ENCODE results near the gene SPATC1L. TPM values are rescaled to one million over a fixed set of nuclear protein-coding genes. Genes with fewer than 3 reads are reported as not detected.

The SPATC1L gene
- total RNA-seq, 2 experiments from 2014 or later, result 4.7 to 8.3 TPM

DNA sequence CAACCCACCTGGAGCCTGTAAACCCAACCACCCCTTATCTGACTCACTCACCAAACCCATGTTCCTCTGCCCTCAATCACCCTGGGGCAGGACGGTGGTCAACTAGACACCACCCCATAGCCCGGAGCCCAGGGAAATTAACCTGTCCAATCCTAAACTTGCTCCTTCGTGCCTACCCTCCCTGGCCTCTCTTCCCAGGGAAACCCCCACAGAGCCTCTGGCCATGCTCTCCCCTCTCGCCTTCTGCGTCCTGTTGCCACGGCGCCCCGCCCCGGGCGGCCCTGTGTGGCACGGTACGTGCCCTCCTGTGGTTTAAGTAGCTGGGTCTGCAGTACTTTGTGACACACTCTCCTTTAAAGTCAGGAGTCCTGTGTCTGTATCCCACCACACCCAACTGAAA, 24.9 kb downstream of the SPATC1L start:
- no peak overlapping the region for H3K4me2 ChIP-seq (ENCODE audit: low read length)
- no peaks in the 10 kb centered on the region for H3K9me2 ChIP-seq (ENCODE audit: insufficient read depth, low read length)
- no peaks in the 10 kb centered on the region for H3K4me1 ChIP-seq (ENCODE audit: insufficient read depth, low read length, poor library complexity, severe bottlenecking)
- H3K79me2 ChIP-seq (ENCODE audit: insufficient read depth, low read depth, low read length), result no peaks in the 10 kb centered on the region
- no TSS peak for BruUV-seq (replicated peaks)
- DNase-seq (ENCODE audit: low spot score), result no peak
- H3K27ac ChIP-seq (ENCODE audit: low read depth, low read length, poor library complexity, severe bottlenecking), result no peak overlapping the region
- ChIA-PET CTCF (ENCODE audit: unreplicated experiment) (no interaction called here), POLR2A (no interaction called here)
- no peak overlapping the region for H3K4me3 ChIP-seq (ENCODE audit: low read depth, low read length, poor library complexity, severe bottlenecking)
- H4K20me1 ChIP-seq (ENCODE audit: insufficient read depth, low read length), result no peaks in the 10 kb centered on the region
- no peaks in the 10 kb centered on the region for H3K36me3 ChIP-seq (ENCODE audit: insufficient read depth, low read length)
- intact Hi-C loops (cut with micrococcal nuclease; ENCODE audit: unreplicated experiment), result no loop called here
- H2AFZ ChIP-seq (ENCODE audit: low read length), result no peak overlapping the region
- H3K9me3 ChIP-seq (ENCODE audit: low read length), result peaks cover 3% of the 10 kb centered on the region; the same call in 1 of the 2 replicates
- TF ChIP-seq EZH2phosphoT487 (IDR thresholded peaks at IDR 0.05; ENCODE audit: borderline replicate concordance, low read depth, low read length), result no peak
- TF ChIP-seq, protein P1, sequence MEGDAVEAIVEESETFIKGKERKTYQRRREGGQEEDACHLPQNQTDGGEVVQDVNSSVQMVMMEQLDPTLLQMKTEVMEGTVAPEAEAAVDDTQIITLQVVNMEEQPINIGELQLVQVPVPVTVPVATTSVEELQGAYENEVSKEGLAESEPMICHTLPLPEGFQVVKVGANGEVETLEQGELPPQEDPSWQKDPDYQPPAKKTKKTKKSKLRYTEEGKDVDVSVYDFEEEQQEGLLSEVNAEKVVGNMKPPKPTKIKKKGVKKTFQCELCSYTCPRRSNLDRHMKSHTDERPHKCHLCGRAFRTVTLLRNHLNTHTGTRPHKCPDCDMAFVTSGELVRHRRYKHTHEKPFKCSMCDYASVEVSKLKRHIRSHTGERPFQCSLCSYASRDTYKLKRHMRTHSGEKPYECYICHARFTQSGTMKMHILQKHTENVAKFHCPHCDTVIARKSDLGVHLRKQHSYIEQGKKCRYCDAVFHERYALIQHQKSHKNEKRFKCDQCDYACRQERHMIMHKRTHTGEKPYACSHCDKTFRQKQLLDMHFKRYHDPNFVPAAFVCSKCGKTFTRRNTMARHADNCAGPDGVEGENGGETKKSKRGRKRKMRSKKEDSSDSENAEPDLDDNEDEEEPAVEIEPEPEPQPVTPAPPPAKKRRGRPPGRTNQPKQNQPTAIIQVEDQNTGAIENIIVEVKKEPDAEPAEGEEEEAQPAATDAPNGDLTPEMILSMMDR (conservative IDR thresholded peaks at IDR 0.05; ENCODE audit: low read length), result no peak

DNA sequence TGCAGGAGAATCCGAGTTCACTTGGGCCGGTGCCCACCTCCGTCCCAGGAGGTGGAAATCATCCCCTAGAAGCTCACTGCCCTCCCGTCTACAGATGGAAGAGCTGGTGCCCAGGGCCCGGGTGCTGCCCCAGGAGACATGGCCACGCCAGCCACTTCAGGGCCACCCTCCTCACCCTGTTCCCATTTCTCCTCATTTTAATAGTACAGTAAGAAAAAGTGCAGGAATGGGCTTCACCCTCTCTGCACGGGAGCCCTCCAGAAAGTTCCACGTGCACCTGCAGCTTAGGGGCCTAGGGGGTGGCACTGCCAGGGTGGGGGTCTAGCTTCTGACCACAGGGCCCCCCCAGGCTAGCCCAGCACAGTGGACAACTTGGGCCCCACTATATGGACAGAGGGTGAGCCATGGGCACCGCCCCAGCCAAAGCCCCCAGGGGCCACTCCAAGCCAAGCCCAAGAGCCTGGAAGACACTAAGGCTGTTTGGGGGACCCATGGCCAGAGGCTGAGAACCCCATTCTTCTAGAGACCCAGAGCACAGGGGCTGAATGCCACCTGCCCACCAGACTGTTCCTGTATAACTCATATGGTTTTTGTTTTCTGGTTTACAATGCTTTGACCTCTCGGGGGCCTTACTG, 25.5 kb downstream of the SPATC1L start:
- ChIA-PET POLR2A (no interaction called here), CTCF (ENCODE audit: unreplicated experiment) (no interaction called here)
- H3K79me2 ChIP-seq (ENCODE audit: insufficient read depth, low read depth, low read length), result no peaks in the 10 kb centered on the region
- no peak overlapping the region for H3K27ac ChIP-seq (ENCODE audit: low read depth, low read length, poor library complexity, severe bottlenecking)
- H3K4me3 ChIP-seq (ENCODE audit: low read depth, low read length, poor library complexity, severe bottlenecking), result no peak overlapping the region
- intact Hi-C loops (cut with micrococcal nuclease; ENCODE audit: unreplicated experiment), result no loop called here
- no peaks in the 10 kb centered on the region for H3K36me3 ChIP-seq (ENCODE audit: insufficient read depth, low read length)
- no TSS peak for BruUV-seq (replicated peaks)
- no peaks in the 10 kb centered on the region for H3K9me2 ChIP-seq (ENCODE audit: insufficient read depth, low read length)
- H3K9me3 ChIP-seq (ENCODE audit: low read length), result peaks cover 3% of the 10 kb centered on the region; the same call in 1 of the 2 replicates
- no peak overlapping the region for H3K4me2 ChIP-seq (ENCODE audit: low read length)
- TF ChIP-seq, protein P1 (conservative IDR thresholded peaks at IDR 0.05; ENCODE audit: low read length), result no peak
- TF ChIP-seq EZH2phosphoT487 (IDR thresholded peaks at IDR 0.05; ENCODE audit: borderline replicate concordance, low read depth, low read length), result no peak
- H2AFZ ChIP-seq (ENCODE audit: low read length), result no peak overlapping the region
- no peaks in the 10 kb centered on the region for H3K4me1 ChIP-seq (ENCODE audit: insufficient read depth, low read length, poor library complexity, severe bottlenecking)
- no peaks in the 10 kb centered on the region for H4K20me1 ChIP-seq (ENCODE audit: insufficient read depth, low read length)
- DNase-seq (ENCODE audit: low spot score), result no peak

DNA sequence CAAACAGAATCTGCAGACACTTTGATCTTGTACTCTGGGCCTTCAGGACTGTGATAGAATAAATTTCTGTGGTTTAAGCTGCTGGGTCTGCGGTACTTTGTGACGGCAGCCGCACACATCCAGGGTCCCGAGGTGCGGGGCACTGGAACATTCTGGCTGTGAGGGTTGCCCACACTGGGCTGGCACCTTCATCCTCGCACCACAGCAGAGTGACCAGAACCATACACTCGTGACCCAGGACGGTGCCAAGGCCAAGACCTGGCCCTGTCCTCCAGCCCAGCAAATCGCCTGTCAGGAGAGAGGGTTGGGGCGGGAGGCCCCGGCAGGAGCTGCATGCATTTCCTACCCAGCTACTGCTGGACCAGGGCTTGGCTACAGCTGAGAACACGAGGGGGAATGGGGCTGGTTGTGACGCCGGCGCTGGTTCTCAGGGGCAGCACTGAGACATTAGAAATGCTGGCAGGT, 26.2 kb downstream of the SPATC1L start:
- Histone ChIP-seq H3K4me2 (ENCODE audit: low read length) (no peak overlapping the region), H2AFZ (ENCODE audit: low read length) (no peak overlapping the region), H3K4me3 (ENCODE audit: low read depth, low read length, poor library complexity, severe bottlenecking) (no peak overlapping the region), H3K4me1 (ENCODE audit: insufficient read depth, low read length, poor library complexity, severe bottlenecking) (no peaks in the 10 kb centered on the region), H3K36me3 (ENCODE audit: insufficient read depth, low read length) (no peaks in the 10 kb centered on the region), H3K79me2 (ENCODE audit: insufficient read depth, low read depth, low read length) (no peaks in the 10 kb centered on the region), H3K9me3 (ENCODE audit: low read length) (peaks cover 3% of the 10 kb centered on the region; the same call in 1 of the 2 replicates), H4K20me1 (ENCODE audit: insufficient read depth, low read length) (no peaks in the 10 kb centered on the region), H3K9me2 (ENCODE audit: insufficient read depth, low read length) (no peaks in the 10 kb centered on the region), H3K27ac (ENCODE audit: low read depth, low read length, poor library complexity, severe bottlenecking) (no peak overlapping the region)
- ChIA-PET CTCF (ENCODE audit: unreplicated experiment) (no interaction called here), POLR2A (no interaction called here)
- no TSS peak for BruUV-seq (replicated peaks)
- intact Hi-C loops (cut with micrococcal nuclease; ENCODE audit: unreplicated experiment), result no loop called here
- no peak for DNase-seq (ENCODE audit: low spot score)
- TF ChIP-seq, protein P1 (conservative IDR thresholded peaks at IDR 0.05; ENCODE audit: low read length), result no peak
- no peak for TF ChIP-seq EZH2phosphoT487 (IDR thresholded peaks at IDR 0.05; ENCODE audit: borderline replicate concordance, low read depth, low read length)

Data from OCI-LY7 (cell line).